ENCODE measurements around the gene NHSL1. TPM values are rescaled to one million over a fixed set of nuclear protein-coding genes. Genes with fewer than 3 reads are reported as not detected.

Gene NHSL1
- total and polyA plus RNA-seq, 2 of the 8 experiments (the other 6 are each of a cell fraction or from before 2014, with no cell fraction given): 7.2 to 32.4 TPM

DNA sequence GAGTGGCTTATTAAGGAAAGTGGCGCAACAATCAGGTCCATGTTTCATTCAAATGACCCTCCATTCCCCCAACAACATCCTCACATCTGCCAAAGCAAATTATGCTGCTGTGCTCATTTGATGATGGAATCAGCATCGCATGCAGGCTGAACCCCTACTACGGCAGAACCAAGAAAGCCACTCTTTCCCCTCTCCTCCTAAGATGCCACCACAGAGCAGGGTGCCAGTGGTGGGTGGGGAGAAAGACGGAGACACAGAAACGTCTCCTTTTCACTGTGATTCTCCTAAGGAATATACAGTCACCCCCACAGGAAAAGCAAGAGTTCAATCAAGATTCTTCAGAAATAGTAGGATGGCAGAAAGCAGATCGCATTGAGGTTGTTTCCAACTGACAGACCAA, 78.2 kb downstream of the NHSL1 start (continued):
- TF ChIP-seq, protein P1, sequence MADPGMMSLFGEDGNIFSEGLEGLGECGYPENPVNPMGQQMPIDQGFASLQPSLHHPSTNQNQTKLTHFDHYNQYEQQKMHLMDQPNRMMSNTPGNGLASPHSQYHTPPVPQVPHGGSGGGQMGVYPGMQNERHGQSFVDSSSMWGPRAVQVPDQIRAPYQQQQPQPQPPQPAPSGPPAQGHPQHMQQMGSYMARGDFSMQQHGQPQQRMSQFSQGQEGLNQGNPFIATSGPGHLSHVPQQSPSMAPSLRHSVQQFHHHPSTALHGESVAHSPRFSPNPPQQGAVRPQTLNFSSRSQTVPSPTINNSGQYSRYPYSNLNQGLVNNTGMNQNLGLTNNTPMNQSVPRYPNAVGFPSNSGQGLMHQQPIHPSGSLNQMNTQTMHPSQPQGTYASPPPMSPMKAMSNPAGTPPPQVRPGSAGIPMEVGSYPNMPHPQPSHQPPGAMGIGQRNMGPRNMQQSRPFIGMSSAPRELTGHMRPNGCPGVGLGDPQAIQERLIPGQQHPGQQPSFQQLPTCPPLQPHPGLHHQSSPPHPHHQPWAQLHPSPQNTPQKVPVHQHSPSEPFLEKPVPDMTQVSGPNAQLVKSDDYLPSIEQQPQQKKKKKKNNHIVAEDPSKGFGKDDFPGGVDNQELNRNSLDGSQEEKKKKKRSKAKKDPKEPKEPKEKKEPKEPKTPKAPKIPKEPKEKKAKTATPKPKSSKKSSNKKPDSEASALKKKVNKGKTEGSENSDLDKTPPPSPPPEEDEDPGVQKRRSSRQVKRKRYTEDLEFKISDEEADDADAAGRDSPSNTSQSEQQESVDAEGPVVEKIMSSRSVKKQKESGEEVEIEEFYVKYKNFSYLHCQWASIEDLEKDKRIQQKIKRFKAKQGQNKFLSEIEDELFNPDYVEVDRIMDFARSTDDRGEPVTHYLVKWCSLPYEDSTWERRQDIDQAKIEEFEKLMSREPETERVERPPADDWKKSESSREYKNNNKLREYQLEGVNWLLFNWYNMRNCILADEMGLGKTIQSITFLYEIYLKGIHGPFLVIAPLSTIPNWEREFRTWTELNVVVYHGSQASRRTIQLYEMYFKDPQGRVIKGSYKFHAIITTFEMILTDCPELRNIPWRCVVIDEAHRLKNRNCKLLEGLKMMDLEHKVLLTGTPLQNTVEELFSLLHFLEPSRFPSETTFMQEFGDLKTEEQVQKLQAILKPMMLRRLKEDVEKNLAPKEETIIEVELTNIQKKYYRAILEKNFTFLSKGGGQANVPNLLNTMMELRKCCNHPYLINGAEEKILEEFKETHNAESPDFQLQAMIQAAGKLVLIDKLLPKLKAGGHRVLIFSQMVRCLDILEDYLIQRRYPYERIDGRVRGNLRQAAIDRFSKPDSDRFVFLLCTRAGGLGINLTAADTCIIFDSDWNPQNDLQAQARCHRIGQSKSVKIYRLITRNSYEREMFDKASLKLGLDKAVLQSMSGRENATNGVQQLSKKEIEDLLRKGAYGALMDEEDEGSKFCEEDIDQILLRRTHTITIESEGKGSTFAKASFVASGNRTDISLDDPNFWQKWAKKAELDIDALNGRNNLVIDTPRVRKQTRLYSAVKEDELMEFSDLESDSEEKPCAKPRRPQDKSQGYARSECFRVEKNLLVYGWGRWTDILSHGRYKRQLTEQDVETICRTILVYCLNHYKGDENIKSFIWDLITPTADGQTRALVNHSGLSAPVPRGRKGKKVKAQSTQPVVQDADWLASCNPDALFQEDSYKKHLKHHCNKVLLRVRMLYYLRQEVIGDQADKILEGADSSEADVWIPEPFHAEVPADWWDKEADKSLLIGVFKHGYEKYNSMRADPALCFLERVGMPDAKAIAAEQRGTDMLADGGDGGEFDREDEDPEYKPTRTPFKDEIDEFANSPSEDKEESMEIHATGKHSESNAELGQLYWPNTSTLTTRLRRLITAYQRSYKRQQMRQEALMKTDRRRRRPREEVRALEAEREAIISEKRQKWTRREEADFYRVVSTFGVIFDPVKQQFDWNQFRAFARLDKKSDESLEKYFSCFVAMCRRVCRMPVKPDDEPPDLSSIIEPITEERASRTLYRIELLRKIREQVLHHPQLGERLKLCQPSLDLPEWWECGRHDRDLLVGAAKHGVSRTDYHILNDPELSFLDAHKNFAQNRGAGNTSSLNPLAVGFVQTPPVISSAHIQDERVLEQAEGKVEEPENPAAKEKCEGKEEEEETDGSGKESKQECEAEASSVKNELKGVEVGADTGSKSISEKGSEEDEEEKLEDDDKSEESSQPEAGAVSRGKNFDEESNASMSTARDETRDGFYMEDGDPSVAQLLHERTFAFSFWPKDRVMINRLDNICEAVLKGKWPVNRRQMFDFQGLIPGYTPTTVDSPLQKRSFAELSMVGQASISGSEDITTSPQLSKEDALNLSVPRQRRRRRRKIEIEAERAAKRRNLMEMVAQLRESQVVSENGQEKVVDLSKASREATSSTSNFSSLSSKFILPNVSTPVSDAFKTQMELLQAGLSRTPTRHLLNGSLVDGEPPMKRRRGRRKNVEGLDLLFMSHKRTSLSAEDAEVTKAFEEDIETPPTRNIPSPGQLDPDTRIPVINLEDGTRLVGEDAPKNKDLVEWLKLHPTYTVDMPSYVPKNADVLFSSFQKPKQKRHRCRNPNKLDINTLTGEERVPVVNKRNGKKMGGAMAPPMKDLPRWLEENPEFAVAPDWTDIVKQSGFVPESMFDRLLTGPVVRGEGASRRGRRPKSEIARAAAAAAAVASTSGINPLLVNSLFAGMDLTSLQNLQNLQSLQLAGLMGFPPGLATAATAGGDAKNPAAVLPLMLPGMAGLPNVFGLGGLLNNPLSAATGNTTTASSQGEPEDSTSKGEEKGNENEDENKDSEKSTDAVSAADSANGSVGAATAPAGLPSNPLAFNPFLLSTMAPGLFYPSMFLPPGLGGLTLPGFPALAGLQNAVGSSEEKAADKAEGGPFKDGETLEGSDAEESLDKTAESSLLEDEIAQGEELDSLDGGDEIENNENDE (IDR thresholded peaks at IDR 0.05; ENCODE audit: insufficient replicate concordance, low read length): no peak
- TF ChIP-seq SIRT6 (IDR thresholded peaks at IDR 0.05; ENCODE audit: low read length) (no peak), NRF1 (IDR thresholded peaks at IDR 0.05; ENCODE audit: low read depth, low read length) (no peak), TCF12 (IDR thresholded peaks at IDR 0.05; ENCODE audit: low read depth, low read length) (no peak), NANOG (IDR thresholded peaks at IDR 0.05; ENCODE audit: insufficient read depth, low read depth, low read length, poor library complexity, severe bottlenecking) (no peak), GTF2F1 (IDR thresholded peaks at IDR 0.05; ENCODE audit: borderline replicate concordance, low read depth, low read length) (no peak), CEBPB (IDR thresholded peaks at IDR 0.05; ENCODE audit: low read depth, low read length) (no peak), EGR1 (IDR thresholded peaks at IDR 0.05; ENCODE audit: borderline replicate concordance, low read depth, low read length) (no peak), EZH2 (IDR thresholded peaks at IDR 0.05; ENCODE audit: low read depth, low read length, severe bottlenecking) (no peak), TBP (IDR thresholded peaks at IDR 0.05; ENCODE audit: low read depth, low read length) (no peak)
- TF ChIP-seq, protein P2, sequence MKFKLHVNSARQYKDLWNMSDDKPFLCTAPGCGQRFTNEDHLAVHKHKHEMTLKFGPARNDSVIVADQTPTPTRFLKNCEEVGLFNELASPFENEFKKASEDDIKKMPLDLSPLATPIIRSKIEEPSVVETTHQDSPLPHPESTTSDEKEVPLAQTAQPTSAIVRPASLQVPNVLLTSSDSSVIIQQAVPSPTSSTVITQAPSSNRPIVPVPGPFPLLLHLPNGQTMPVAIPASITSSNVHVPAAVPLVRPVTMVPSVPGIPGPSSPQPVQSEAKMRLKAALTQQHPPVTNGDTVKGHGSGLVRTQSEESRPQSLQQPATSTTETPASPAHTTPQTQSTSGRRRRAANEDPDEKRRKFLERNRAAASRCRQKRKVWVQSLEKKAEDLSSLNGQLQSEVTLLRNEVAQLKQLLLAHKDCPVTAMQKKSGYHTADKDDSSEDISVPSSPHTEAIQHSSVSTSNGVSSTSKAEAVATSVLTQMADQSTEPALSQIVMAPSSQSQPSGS (IDR thresholded peaks at IDR 0.05; ENCODE audit: low read length): no peak
